ENCODE results near the gene S100A3. TPM values are rescaled to one million over a fixed set of nuclear protein-coding genes. Genes with fewer than 3 reads are reported as not detected.

S100A3 gene
- total RNA-seq, 1 experiment from 2014 or later: 12.0 TPM

DNA sequence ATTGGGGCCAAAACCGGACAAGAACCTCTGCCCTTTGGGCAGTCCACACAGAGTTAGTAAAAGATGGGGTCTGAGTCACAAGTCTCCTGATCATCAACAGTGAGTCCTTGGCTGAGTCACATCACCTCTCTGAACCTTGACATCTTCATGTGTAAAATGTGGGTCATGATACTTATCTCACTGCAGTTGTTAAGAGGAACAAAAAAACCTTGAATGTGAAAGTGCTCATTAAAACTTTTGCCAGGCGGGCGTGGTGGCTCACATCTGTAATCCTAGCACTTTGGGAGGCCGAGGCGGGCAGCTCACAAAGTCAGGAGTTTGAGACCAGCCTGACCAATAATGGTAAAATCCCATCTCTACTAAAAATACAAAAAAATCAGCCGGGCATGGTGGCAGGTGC is 48.1 kb upstream of the S100A3 start:
- intact Hi-C loops (cut with micrococcal nuclease; ENCODE audit: unreplicated experiment): no loop called here

DNA sequence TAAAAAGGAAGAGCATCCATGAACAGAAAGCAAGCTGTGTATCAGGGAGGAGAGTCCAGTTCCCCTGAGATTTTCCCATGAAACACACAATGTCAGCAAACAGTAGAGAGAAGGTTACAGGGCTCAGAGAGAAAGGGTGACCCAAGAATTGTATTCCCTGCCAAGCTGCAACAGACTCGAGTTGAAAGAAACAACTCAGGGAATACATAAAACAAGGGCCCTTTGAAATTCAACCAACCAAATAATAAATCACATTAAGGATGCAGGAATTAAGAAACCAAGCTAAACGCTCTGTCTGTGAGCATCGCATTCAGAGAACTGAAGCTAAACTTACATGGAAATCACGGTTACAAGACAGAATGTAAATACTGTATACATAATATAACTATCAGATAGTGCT is 43.7 kb upstream of the S100A3 start:
- Histone ChIP-seq H3K36me3 (ENCODE audit: control insufficient read depth, insufficient read depth, low read length) (no peaks in the 10 kb centered on the region), H3K4me3 (ENCODE audit: low read depth in 2 of 2, low read length in 2 of 2) (no peak overlapping the region), H3K4me1 (ENCODE audit: control insufficient read depth, insufficient read depth, low read length) (no peaks in the 10 kb centered on the region), H3K27me3 (ENCODE audit: control insufficient read depth, insufficient read depth, low read length) (no peaks in the 10 kb centered on the region), H3K9me3 (ENCODE audit: control insufficient read depth, insufficient read depth, low read depth, low read length) (no peaks in the 10 kb centered on the region), H3K27ac (ENCODE audit: low read length) (no peak overlapping the region)
- no TSS peak for BruUV-seq (replicated peaks)
- DNase-seq (ENCODE audit: low read depth, low spot score) (no peak), ATAC-seq (no peak)
- TF ChIP-seq TCF7L2 (IDR thresholded peaks at IDR 0.05; ENCODE audit: low read depth, low read length): no peak
- no peak for TF ChIP-seq SIN3A (IDR thresholded peaks at IDR 0.05; ENCODE audit: borderline replicate concordance, insufficient read depth, low read depth, low read length)
- TF ChIP-seq, protein P1, sequence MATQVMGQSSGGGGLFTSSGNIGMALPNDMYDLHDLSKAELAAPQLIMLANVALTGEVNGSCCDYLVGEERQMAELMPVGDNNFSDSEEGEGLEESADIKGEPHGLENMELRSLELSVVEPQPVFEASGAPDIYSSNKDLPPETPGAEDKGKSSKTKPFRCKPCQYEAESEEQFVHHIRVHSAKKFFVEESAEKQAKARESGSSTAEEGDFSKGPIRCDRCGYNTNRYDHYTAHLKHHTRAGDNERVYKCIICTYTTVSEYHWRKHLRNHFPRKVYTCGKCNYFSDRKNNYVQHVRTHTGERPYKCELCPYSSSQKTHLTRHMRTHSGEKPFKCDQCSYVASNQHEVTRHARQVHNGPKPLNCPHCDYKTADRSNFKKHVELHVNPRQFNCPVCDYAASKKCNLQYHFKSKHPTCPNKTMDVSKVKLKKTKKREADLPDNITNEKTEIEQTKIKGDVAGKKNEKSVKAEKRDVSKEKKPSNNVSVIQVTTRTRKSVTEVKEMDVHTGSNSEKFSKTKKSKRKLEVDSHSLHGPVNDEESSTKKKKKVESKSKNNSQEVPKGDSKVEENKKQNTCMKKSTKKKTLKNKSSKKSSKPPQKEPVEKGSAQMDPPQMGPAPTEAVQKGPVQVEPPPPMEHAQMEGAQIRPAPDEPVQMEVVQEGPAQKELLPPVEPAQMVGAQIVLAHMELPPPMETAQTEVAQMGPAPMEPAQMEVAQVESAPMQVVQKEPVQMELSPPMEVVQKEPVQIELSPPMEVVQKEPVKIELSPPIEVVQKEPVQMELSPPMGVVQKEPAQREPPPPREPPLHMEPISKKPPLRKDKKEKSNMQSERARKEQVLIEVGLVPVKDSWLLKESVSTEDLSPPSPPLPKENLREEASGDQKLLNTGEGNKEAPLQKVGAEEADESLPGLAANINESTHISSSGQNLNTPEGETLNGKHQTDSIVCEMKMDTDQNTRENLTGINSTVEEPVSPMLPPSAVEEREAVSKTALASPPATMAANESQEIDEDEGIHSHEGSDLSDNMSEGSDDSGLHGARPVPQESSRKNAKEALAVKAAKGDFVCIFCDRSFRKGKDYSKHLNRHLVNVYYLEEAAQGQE (IDR thresholded peaks at IDR 0.05; ENCODE audit: insufficient read depth in 1 of 2, low read depth in 2 of 2, low read length in 1 of 2): no peak
- TF ChIP-seq, protein P2, sequence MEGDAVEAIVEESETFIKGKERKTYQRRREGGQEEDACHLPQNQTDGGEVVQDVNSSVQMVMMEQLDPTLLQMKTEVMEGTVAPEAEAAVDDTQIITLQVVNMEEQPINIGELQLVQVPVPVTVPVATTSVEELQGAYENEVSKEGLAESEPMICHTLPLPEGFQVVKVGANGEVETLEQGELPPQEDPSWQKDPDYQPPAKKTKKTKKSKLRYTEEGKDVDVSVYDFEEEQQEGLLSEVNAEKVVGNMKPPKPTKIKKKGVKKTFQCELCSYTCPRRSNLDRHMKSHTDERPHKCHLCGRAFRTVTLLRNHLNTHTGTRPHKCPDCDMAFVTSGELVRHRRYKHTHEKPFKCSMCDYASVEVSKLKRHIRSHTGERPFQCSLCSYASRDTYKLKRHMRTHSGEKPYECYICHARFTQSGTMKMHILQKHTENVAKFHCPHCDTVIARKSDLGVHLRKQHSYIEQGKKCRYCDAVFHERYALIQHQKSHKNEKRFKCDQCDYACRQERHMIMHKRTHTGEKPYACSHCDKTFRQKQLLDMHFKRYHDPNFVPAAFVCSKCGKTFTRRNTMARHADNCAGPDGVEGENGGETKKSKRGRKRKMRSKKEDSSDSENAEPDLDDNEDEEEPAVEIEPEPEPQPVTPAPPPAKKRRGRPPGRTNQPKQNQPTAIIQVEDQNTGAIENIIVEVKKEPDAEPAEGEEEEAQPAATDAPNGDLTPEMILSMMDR (IDR thresholded peaks at IDR 0.05): no peak
- intact Hi-C loops (cut with micrococcal nuclease; ENCODE audit: unreplicated experiment) (no loop called here), in situ Hi-C loops (cut with HindIII; ENCODE audit: low pct_unique_long_range_greater_than_20kb, low sequenced_read_pairs) (no loop called here)
- ChIA-PET POLR2A (no interaction called here), CTCF (no interaction called here)

More for the DNA sequence above, 48.1 kb upstream of the S100A3 start:
- no peaks in the 10 kb centered on the region for H3K27me3 ChIP-seq (ENCODE audit: control insufficient read depth, insufficient read depth, low read length)
- no peak overlapping the region for H3K27ac ChIP-seq (ENCODE audit: low read length)
- ChIA-PET POLR2A (no interaction called here), CTCF (no interaction called here)
- no peaks in the 10 kb centered on the region for H3K9me3 ChIP-seq (ENCODE audit: control insufficient read depth, insufficient read depth, low read depth, low read length)
- H3K4me1 ChIP-seq (ENCODE audit: control insufficient read depth, insufficient read depth, low read length): no peaks in the 10 kb centered on the region
- no peak overlapping the region for H3K4me3 ChIP-seq (ENCODE audit: low read depth in 2 of 2, low read length in 2 of 2)
- TF ChIP-seq, protein P2 (IDR thresholded peaks at IDR 0.05): no peak
- TF ChIP-seq, protein P1 (IDR thresholded peaks at IDR 0.05; ENCODE audit: insufficient read depth in 1 of 2, low read depth in 2 of 2, low read length in 1 of 2): no peak
- TF ChIP-seq POLR2AphosphoS5 (IDR thresholded peaks at IDR 0.05; ENCODE audit: low read depth, low read length) (no peak), SIN3A (IDR thresholded peaks at IDR 0.05; ENCODE audit: borderline replicate concordance, insufficient read depth, low read depth, low read length) (no peak), TCF7L2 (IDR thresholded peaks at IDR 0.05; ENCODE audit: low read depth, low read length) (no peak)
- in situ Hi-C loops (cut with HindIII; ENCODE audit: low pct_unique_long_range_greater_than_20kb, low sequenced_read_pairs): no loop called here
- no TSS peak for BruUV-seq (replicated peaks)
- H3K36me3 ChIP-seq (ENCODE audit: control insufficient read depth, insufficient read depth, low read length): no peaks in the 10 kb centered on the region
- ATAC-seq (peak; percentile 61; the same call in 1 of the 2 replicates), DNase-seq (ENCODE audit: low read depth, low spot score) (no peak)
